ENCODE results near the gene ATF4. TPM values are rescaled to one million over a fixed set of nuclear protein-coding genes. Genes with fewer than 3 reads are reported as not detected.

ATF4 gene
- total and polyA plus RNA-seq, 2 of the 13 experiments (the other 11 are each of a cell fraction or from before 2014, with no cell fraction given): 486 to 1,297 TPM

DNA sequence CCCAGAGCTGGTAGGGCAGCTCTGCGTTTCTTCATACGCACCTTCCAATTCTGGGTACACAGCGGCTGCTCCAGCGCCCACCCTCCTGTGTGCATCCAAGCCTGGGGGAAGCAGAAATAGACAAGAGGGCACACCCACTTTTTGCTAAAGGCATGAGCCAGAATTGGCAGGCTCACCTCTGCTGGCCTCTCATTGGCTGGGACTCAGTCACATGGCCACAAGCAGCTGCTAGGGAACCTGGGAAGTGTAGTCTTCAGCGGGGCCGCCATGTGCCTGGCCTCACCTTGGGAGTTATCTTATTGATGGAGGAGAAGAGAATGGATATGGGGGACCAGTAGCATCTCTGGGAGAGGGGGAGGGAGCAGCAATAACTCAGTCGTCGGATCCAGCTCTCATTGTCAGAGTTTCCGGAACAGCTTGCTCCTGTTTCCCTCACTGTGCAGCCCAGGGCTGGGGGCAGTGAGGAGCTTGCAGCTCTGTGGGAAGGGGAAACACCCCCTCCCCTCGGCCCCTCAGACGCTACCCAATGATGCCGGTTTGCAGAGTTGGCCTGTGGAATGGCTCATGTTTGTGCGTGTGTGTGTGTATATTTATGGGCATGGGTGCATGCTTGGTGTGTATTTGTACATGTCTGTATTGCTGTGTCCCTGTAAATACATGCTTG lies 30.1 kb upstream of the ATF4 start (continued):
- TF ChIP-seq SALL1 (CRISPR knock-in tag; IDR thresholded peaks at IDR 0.05) (peak; percentile 20; the same call in 1 of the 2 replicates), AGO1 (IDR thresholded peaks at IDR 0.05; ENCODE audit: low read depth, low read length, poor library complexity, severe bottlenecking) (no peak), SP1 (IDR thresholded peaks at IDR 0.05) (no peak), SP1 (CRISPR knock-in tag; IDR thresholded peaks at IDR 0.05) (no peak), ZNF670 (CRISPR knock-in tag; IDR thresholded peaks at IDR 0.05; ENCODE audit: borderline replicate concordance) (no peak), KAT7 (CRISPR knock-in tag; IDR thresholded peaks at IDR 0.05; ENCODE audit: borderline replicate concordance) (no peak), ZNF136 (CRISPR knock-in tag; IDR thresholded peaks at IDR 0.05; ENCODE audit: low read depth) (no peak), TRIM24 (CRISPR knock-in tag; IDR thresholded peaks at IDR 0.05) (no peak), ZNF567 (CRISPR knock-in tag; IDR thresholded peaks at IDR 0.05; ENCODE audit: borderline replicate concordance) (no peak), SOX13 (IDR thresholded peaks at IDR 0.05) (no peak), SOX13 (CRISPR knock-in tag; conservative IDR thresholded peaks at IDR 0.05 in 1 of 2, IDR thresholded peaks at IDR 0.05 in 1 of 2) (no peak), ZNF616 (CRISPR knock-in tag; IDR thresholded peaks at IDR 0.05; ENCODE audit: low read depth) (no peak), NRL (CRISPR knock-in tag; IDR thresholded peaks at IDR 0.05; ENCODE audit: borderline replicate concordance) (no peak), ZBTB38 (CRISPR knock-in tag; IDR thresholded peaks at IDR 0.05) (no peak), SUZ12 (IDR thresholded peaks at IDR 0.05; ENCODE audit: low read depth, low read length) (peak; percentile 62), ZNF644 (CRISPR knock-in tag; IDR thresholded peaks at IDR 0.05; ENCODE audit: low read depth) (no peak), HCFC1 (IDR thresholded peaks at IDR 0.05; ENCODE audit: low read depth, low read length) (peak; percentile 84), RARA (CRISPR knock-in tag; IDR thresholded peaks at IDR 0.05) (no peak), HIVEP1 (CRISPR knock-in tag; IDR thresholded peaks at IDR 0.05) (peak; percentile 31; the same call in 1 of the 2 replicates), THAP11 (CRISPR knock-in tag; IDR thresholded peaks at IDR 0.05) (peak; percentile 99), ZNF720 (CRISPR knock-in tag; IDR thresholded peaks at IDR 0.05) (no peak), ZNF468 (CRISPR knock-in tag; IDR thresholded peaks at IDR 0.05) (no peak), HNRNPLL (IDR thresholded peaks at IDR 0.05; ENCODE audit: low read depth, low read length, poor library complexity, severe bottlenecking) (no peak), HMG20A (CRISPR knock-in tag; IDR thresholded peaks at IDR 0.05; ENCODE audit: borderline replicate concordance) (no peak), BHLHE40 (IDR thresholded peaks at IDR 0.05; ENCODE audit: low read length) (no peak)
- TF ChIP-seq, protein P1, sequence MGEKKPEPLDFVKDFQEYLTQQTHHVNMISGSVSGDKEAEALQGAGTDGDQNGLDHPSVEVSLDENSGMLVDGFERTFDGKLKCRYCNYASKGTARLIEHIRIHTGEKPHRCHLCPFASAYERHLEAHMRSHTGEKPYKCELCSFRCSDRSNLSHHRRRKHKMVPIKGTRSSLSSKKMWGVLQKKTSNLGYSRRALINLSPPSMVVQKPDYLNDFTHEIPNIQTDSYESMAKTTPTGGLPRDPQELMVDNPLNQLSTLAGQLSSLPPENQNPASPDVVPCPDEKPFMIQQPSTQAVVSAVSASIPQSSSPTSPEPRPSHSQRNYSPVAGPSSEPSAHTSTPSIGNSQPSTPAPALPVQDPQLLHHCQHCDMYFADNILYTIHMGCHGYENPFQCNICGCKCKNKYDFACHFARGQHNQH (CRISPR knock-in tag; IDR thresholded peaks at IDR 0.05): no peak
- TF ChIP-seq, protein P2, sequence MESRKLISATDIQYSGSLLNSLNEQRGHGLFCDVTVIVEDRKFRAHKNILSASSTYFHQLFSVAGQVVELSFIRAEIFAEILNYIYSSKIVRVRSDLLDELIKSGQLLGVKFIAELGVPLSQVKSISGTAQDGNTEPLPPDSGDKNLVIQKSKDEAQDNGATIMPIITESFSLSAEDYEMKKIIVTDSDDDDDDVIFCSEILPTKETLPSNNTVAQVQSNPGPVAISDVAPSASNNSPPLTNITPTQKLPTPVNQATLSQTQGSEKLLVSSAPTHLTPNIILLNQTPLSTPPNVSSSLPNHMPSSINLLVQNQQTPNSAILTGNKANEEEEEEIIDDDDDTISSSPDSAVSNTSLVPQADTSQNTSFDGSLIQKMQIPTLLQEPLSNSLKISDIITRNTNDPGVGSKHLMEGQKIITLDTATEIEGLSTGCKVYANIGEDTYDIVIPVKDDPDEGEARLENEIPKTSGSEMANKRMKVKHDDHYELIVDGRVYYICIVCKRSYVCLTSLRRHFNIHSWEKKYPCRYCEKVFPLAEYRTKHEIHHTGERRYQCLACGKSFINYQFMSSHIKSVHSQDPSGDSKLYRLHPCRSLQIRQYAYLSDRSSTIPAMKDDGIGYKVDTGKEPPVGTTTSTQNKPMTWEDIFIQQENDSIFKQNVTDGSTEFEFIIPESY (CRISPR knock-in tag; IDR thresholded peaks at IDR 0.05): no peak
- TF ChIP-seq, protein P3, sequence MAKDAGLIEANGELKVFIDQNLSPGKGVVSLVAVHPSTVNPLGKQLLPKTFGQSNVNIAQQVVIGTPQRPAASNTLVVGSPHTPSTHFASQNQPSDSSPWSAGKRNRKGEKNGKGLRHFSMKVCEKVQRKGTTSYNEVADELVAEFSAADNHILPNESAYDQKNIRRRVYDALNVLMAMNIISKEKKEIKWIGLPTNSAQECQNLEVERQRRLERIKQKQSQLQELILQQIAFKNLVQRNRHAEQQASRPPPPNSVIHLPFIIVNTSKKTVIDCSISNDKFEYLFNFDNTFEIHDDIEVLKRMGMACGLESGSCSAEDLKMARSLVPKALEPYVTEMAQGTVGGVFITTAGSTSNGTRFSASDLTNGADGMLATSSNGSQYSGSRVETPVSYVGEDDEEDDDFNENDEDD (CRISPR knock-in tag; IDR thresholded peaks at IDR 0.05; ENCODE audit: borderline replicate concordance): no peak
- TF ChIP-seq, protein P4, sequence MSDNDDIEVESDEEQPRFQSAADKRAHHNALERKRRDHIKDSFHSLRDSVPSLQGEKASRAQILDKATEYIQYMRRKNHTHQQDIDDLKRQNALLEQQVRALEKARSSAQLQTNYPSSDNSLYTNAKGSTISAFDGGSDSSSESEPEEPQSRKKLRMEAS (IDR thresholded peaks at IDR 0.05): peak; percentile 51

Measured in HepG2 (cell line).